HepG2 (cell line): ENCODE data around the gene GPN2. TPM values are rescaled to one million over a fixed set of nuclear protein-coding genes. Genes with fewer than 3 reads are reported as not detected.

Experiments
- ATAC-seq: fragments of 200-7000 bp; cut with Tn5 transposase; 3 replicates; pipeline ENCODE4 v1.9.1; 2020; ENCODE audit warnings: mild to moderate bottlenecking, moderate library complexity
- BruUV-seq: library from RNA; stranded (reverse); fragments of 400-500 nt; replicated peaks from 2 replicates; lab custom pipeline; 2021; lab: Mats Ljungman, UMichigan
- CTCF ChIA-PET: fragments of 300-600 bp; formaldehyde crosslinking; extraction: SDS; loops from one replicate; lab custom pipeline; 2021; ENCODE audit warnings: low total read pairs, inconsistent platforms, low intra/inter-chr PET ratio; lab: Yijun Ruan, JAX
- POLR2A ChIA-PET: fragments of 350-600 bp; sonication (Branson Sonifier 250); formaldehyde crosslinking; loops from one replicate; lab custom pipeline; 2020; ENCODE audit warnings: antibody characterized with exemption, inconsistent platforms; lab: Yijun Ruan, JAX
- DNase-seq: peaks from one replicate; pipeline ENCODE4 v3.0.0-alpha.2; 2015; ENCODE audit warnings: low spot score
- FAIRE-seq: peaks from 3 replicates; lab custom pipeline; 2011; peaks lifted over from hg19 to GRCh38; lab: Jason Lieb, UNC
- H2AFZ ChIP-seq: one replicate; pipeline ENCODE4 v1.6.1; 2011; ENCODE audit warnings: low read length, inconsistent platforms
- H3K27ac ChIP-seq: fragments of 300-600 bp; 3 replicates; pipeline ENCODE4 v1.8.0; 2011; ENCODE audit warnings: mixed run types, mild to moderate bottlenecking, mixed read lengths, low read length, inconsistent platforms; ENCODE audit not compliant: insufficient read depth; ENCODE audit errors: extremely low read length
- H3K27me3 ChIP-seq, 2 experiments: fragments of 200-600 bp in 1 of 2; 2 replicates in 1 of 2; 3 replicates in 1 of 2; pipeline versions ENCODE4 v1.6.0 to v1.8.0; 2011; ENCODE audit warnings: low read length in 2 of 2, mild to moderate bottlenecking in 2 of 2, moderate library complexity in 2 of 2, inconsistent platforms in 1 of 2; ENCODE audit not compliant: insufficient read depth in 2 of 2, control insufficient read depth in 1 of 2
- H3K36me3 ChIP-seq, 2 experiments: fragments of 200-600 bp in 1 of 2; replicated peaks in 1 of 2; 2 replicates in 1 of 2; 3 replicates in 1 of 2; pipeline versions ENCODE4 v1.5.1 to v1.8.0; 2011; ENCODE audit warnings: low read length in 2 of 2, inconsistent platforms in 1 of 2; ENCODE audit not compliant: insufficient read depth in 2 of 2, control insufficient read depth in 1 of 2
- H3K4me1 ChIP-seq: 2 replicates; pipeline ENCODE4 v1.5.1; 2012; ENCODE audit warnings: low read length, inconsistent platforms; ENCODE audit not compliant: insufficient read depth
- H3K4me2 ChIP-seq: 2 replicates; pipeline ENCODE4 v1.6.0; 2011; ENCODE audit warnings: low read depth, low read length, inconsistent platforms
- H3K4me3 ChIP-seq, 3 experiments: fragments of 200-600 bp in 1 of 3; sonication (generic), shearing (Covaris generic) in 1 of 3; replicated peaks in 1 of 3; 2 replicates each; pipeline ENCODE4 v1.5.1; 2011 to 2016; ENCODE audit warnings: low read length in 3 of 3, inconsistent platforms in 2 of 3, low read depth in 2 of 3, mild to moderate bottlenecking in 2 of 3, control low read depth in 1 of 3, mixed read lengths in 1 of 3; ENCODE audit not compliant: insufficient read depth in 1 of 3
- H3K79me2 ChIP-seq: one replicate; pipeline ENCODE4 v1.6.1; 2011; ENCODE audit warnings: low read length, inconsistent platforms; ENCODE audit not compliant: insufficient read depth
- H3K9ac ChIP-seq: 2 replicates; pipeline ENCODE4 v1.6.0; 2011; ENCODE audit warnings: mild to moderate bottlenecking, low read depth, low read length, inconsistent platforms; ENCODE audit not compliant: insufficient read depth
- H3K9me3 ChIP-seq: 2 replicates; pipeline ENCODE4 v1.5.1; 2012; ENCODE audit warnings: mild to moderate bottlenecking, low read length
- H4K20me1 ChIP-seq: 2 replicates; pipeline ENCODE4 v1.6.0; 2011; ENCODE audit warnings: inconsistent platforms, mild to moderate bottlenecking, low read length, moderate library complexity; ENCODE audit not compliant: insufficient read depth
- ARNT ChIP-seq: fragments of 450-650 bp; IDR thresholded peaks from 2 replicates; pipeline ENCODE4 v1.6.1; 2017
- SMAD9 ChIP-seq: sonication (generic); formaldehyde crosslinking; IDR thresholded peaks from 2 replicates; pipeline ENCODE4 v1.5.1; 2020; ENCODE audit warnings: mild to moderate bottlenecking, missing genetic modification reagents
- ZBTB10 ChIP-seq: sonication (generic); formaldehyde crosslinking; IDR thresholded peaks from 2 replicates; pipeline ENCODE4 v1.4.0; 2020; ENCODE audit warnings: missing genetic modification reagents, borderline replicate concordance
- ZBTB33 ChIP-seq: sonication (generic); formaldehyde crosslinking; IDR thresholded peaks from 2 replicates; pipeline ENCODE4 v1.4.0; 2020; ENCODE audit warnings: missing genetic modification reagents
- ZNF318 ChIP-seq: sonication (generic); formaldehyde crosslinking; IDR thresholded peaks from 2 replicates; pipeline ENCODE4 v1.4.0; 2020; ENCODE audit warnings: mild to moderate bottlenecking, missing genetic modification reagents
- ZNF431 ChIP-seq: sonication (generic); formaldehyde crosslinking; IDR thresholded peaks from 2 replicates; pipeline ENCODE4 v1.9.0; 2022; ENCODE audit warnings: missing genetic modification reagents, low read depth, mild to moderate bottlenecking, borderline replicate concordance
- ZNF703 ChIP-seq: sonication (generic); formaldehyde crosslinking; IDR thresholded peaks from 2 replicates; pipeline ENCODE4 v1.5.1; 2020; ENCODE audit warnings: missing genetic modification reagents, mild to moderate bottlenecking, moderate library complexity, borderline replicate concordance
- WGBS: methylation state at CpG from one replicate; pipeline ENCODE4 v1.1.6; 2017; ENCODE audit warnings: low lambda C conversion rate; 5-methylcytosine and 5-hydroxymethylcytosine counted together
- in situ Hi-C: cut with HindIII; loops from 2 replicates; pipeline ENCODE4 v1.10.0; 2017; ENCODE audit warnings: low pct_unique_long_range_greater_than_20kb; ENCODE audit not compliant: extremely low pct_ligation_motif_present
- intact Hi-C: fragments of 100-400 bp; cut with micrococcal nuclease; formaldehyde crosslinking; loops from one replicate; pipeline ENCODE4 v1.10.0; 2022; ENCODE audit not compliant: unreplicated experiment
- polyA plus RNA-seq, 8 experiments: library from polyadenylated mRNA; depleted of rRNA in 3 of 8; stranded (reverse) in 7 of 8; unstranded in 1 of 8; fragments of >200 nt; fragmentation: Illumina TruSeq in 4 of 8; extraction: Trizol in 4 of 8; gene quantifications; 2 replicates each; pipeline versions ENCODE4 v1.2.1 to v1.2.3, GENCODE V29; 2011 to 2016; ENCODE audit warnings: low read depth in 4 of 8, missing spikeins in 1 of 8, mixed read lengths in 1 of 8; ENCODE audit not compliant: insufficient read depth in 1 of 8
- total RNA-seq, 5 experiments: library from RNA; depleted of rRNA; stranded (reverse); fragments of >200 nt; fragmentation: Illumina TruSeq; extraction: Trizol; gene quantifications; 2 replicates each; pipeline ENCODE4 v1.2.3, GENCODE V29; 2016; ENCODE audit warnings: low read depth in 1 of 5

Gene GPN2
- total and polyA plus RNA-seq, 2 of the 13 experiments (the other 11 are each of a cell fraction or from before 2014, with no cell fraction given) = 19.3 to 38.9 TPM

- no peak for TF ChIP-seq ZBTB33
- TF ChIP-seq ZNF431 (CRISPR knock-in tag) = no peak
- TF ChIP-seq ZBTB10 (CRISPR knock-in tag) = no peak
- TF ChIP-seq ZNF703 (CRISPR knock-in tag) = no peak
Measured at GRCh38 chr1:26857473-26858060, 32.5 kb downstream of the GPN2 start (continued).

- DNase-seq = no peak
- FAIRE-seq = no peak
- WGBS = 90% methylated on average over 19 of the region's 21 CpGs
- BruUV-seq = no TSS peak
- Histone ChIP-seq H4K20me1 (no peaks in the 10 kb centered on the region), H3K79me2 (no peaks in the 10 kb centered on the region), H3K9ac (no peak overlapping the region), H3K36me3 (peaks cover 15 to 21% of the 10 kb centered on the region in 2 experiments), H3K9me3 (no peaks in the 10 kb centered on the region), H3K4me1 (peaks cover 9% of the 10 kb centered on the region), H3K4me2 (no peak overlapping the region), H3K4me3 (no peak overlapping the region), H2AFZ (no peak overlapping the region), H3K27me3 (no peaks in the 10 kb centered on the region), H3K27ac (no peak overlapping the region)
- ChIA-PET POLR2A (interaction anchor here (1.4 kb wide), 1 partner anchor 46 kb away, joined by 3 read pairs; no protein-coding TSS in a partner anchor), CTCF (interaction anchor here (1.3 kb wide), 1 partner anchor 21 kb away, joined by 3 read pairs; no protein-coding TSS in a partner anchor)
- in situ Hi-C loops (no loop called here), intact Hi-C loops (no loop called here)
- ATAC-seq = no peak
- TF ChIP-seq ZNF318 (CRISPR knock-in tag) = no peak
- TF ChIP-seq SMAD9 (CRISPR knock-in tag) = no peak
- TF ChIP-seq ARNT = no peak
Measured at GRCh38 chr1:26856604-26857469, 33.2 kb downstream of the GPN2 start.
